ENCODE measurements around the gene HAP1. TPM values are rescaled to one million over a fixed set of nuclear protein-coding genes. Genes with fewer than 3 reads are reported as not detected.
"Not testable (repeated sequence)": the region's sequence is repeated elsewhere in the genome, so short reads cannot be mapped to it uniquely, and the experiment has no call there.

Gene HAP1
- polyA plus RNA-seq (2012; ENCODE audit: insufficient read depth, insufficient read length), result not detected

GRCh38 chr17:41734139-41734948, at the start of gene HAP1:
Gene HAP1, minus strand, starts transcription at chr17:41734643. Its CDS starts 9 bp downstream, at chr17:41734634.
- DNase-seq (ENCODE audit: low read depth, low spot score), result no peak
- H3K4me3 ChIP-seq (ENCODE audit: low read length), result no peak within 1 kb of the TSS

- H3K4me3 ChIP-seq (ENCODE audit: low read length), result no peak overlapping the region
- no peak for DNase-seq (ENCODE audit: low read depth, low spot score)
Observed at GRCh38 chr17:41782142-41782541, 47.7 kb upstream of the HAP1 start.

- no peak overlapping the region for H3K4me3 ChIP-seq (ENCODE audit: low read length)
- no peak for DNase-seq (ENCODE audit: low read depth, low spot score)
Observed at GRCh38 chr17:41781404-41782110, 47.1 kb upstream of the HAP1 start.

GRCh38 chr17:41779954-41780353, 45.5 kb upstream of the HAP1 start:
- DNase-seq (ENCODE audit: low read depth, low spot score), result no peak
- H3K4me3 ChIP-seq (ENCODE audit: low read length), result no peak overlapping the region

GRCh38 chr17:41777574-41778188, 43.2 kb upstream of the HAP1 start:
- DNase-seq (ENCODE audit: low read depth, low spot score), result no peak
- no peak overlapping the region for H3K4me3 ChIP-seq (ENCODE audit: low read length)

- no peak overlapping the region for H3K4me3 ChIP-seq (ENCODE audit: low read length)
- DNase-seq (ENCODE audit: low read depth, low spot score), result no peak
Observed at GRCh38 chr17:41777157-41777573, 42.7 kb upstream of the HAP1 start.

- DNase-seq (ENCODE audit: low read depth, low spot score), result not testable (repeated sequence)
Observed at GRCh38 chr17:41776262-41776900, 41.9 kb upstream of the HAP1 start.

GRCh38 chr17:41775394-41776226, 41.2 kb upstream of the HAP1 start:
- DNase-seq (ENCODE audit: low read depth, low spot score), result no peak
- no peak overlapping the region for H3K4me3 ChIP-seq (ENCODE audit: low read length)

More at GRCh38 chr17:41776262-41776900, 41.9 kb upstream of the HAP1 start:
- H3K4me3 ChIP-seq (ENCODE audit: low read length), result not testable (repeated sequence)

- DNase-seq (ENCODE audit: low read depth, low spot score), result no peak
- no peak overlapping the region for H3K4me3 ChIP-seq (ENCODE audit: low read length)
Observed at GRCh38 chr17:41773731-41774193, 39.3 kb upstream of the HAP1 start.

GRCh38 chr17:41773190-41773588, 38.7 kb upstream of the HAP1 start:
- DNase-seq (ENCODE audit: low read depth, low spot score), result no peak
- H3K4me3 ChIP-seq (ENCODE audit: low read length), result no peak overlapping the region

- no peak for DNase-seq (ENCODE audit: low read depth, low spot score)
- H3K4me3 ChIP-seq (ENCODE audit: low read length), result no peak overlapping the region
Observed at GRCh38 chr17:41772586-41773189, 38.2 kb upstream of the HAP1 start.

- no peak for DNase-seq (ENCODE audit: low read depth, low spot score)
- no peak overlapping the region for H3K4me3 ChIP-seq (ENCODE audit: low read length)
Observed at GRCh38 chr17:41772218-41772585, 37.8 kb upstream of the HAP1 start.

GRCh38 chr17:41771389-41772206, 37.2 kb upstream of the HAP1 start:
- DNase-seq (ENCODE audit: low read depth, low spot score), result no peak
- no peak overlapping the region for H3K4me3 ChIP-seq (ENCODE audit: low read length)

GRCh38 chr17:41769985-41770384, 35.5 kb upstream of the HAP1 start:
- no peak for DNase-seq (ENCODE audit: low read depth, low spot score)
- no peak overlapping the region for H3K4me3 ChIP-seq (ENCODE audit: low read length)

GRCh38 chr17:41769346-41769862, 35.0 kb upstream of the HAP1 start:
- DNase-seq (ENCODE audit: low read depth, low spot score), result no peak
- no peak overlapping the region for H3K4me3 ChIP-seq (ENCODE audit: low read length)

- H3K4me3 ChIP-seq (ENCODE audit: low read length), result no peak overlapping the region
Observed at GRCh38 chr17:41768682-41769288, 34.3 kb upstream of the HAP1 start.

More at GRCh38 chr17:41768682-41769288, 34.3 kb upstream of the HAP1 start:
- DNase-seq (ENCODE audit: low read depth, low spot score), result no peak

Measured in Jurkat, Clone E6-1 (cell line).